HG03575 (cell line): ENCODE measurements around the gene CAPS.
"Not testable (repeated sequence)": the region's sequence is repeated elsewhere in the genome, so short reads cannot be mapped to it uniquely, and the experiment has no call there.

Source experiments
- ATAC-seq: cut with Tn5 transposase; IDR thresholded peaks from one replicate; pipeline ENCODE4 v1.9.1; 2021; ENCODE audit not compliant: unreplicated experiment, insufficient number of reproducible peaks, low FRiP score; ENCODE audit errors: extremely low read depth

CAPS gene

GRCh38 chr19:5913739-5914357 is at the start of gene CAPS:
Gene CAPS, plus strand, starts transcription at chr19:5914254. Its CDS starts 153 bp downstream, at chr19:5914407.
- ATAC-seq: no peak

GRCh38 chr19:5864725-5865486 is 49.1 kb upstream of the CAPS start:
- ATAC-seq: no peak

- ATAC-seq: no peak
These were observed 48.3 kb upstream of the CAPS start for GRCh38 chr19:5865772-5866171.

GRCh38 chr19:5867201-5868136 is 46.6 kb upstream of the CAPS start:
- ATAC-seq: no peak

- no peak for ATAC-seq
These were observed 43.1 kb upstream of the CAPS start for GRCh38 chr19:5870986-5871394.

GRCh38 chr19:5873617-5874199 is 40.3 kb upstream of the CAPS start:
- no peak for ATAC-seq

GRCh38 chr19:5874496-5874895 is 39.6 kb upstream of the CAPS start:
- not testable (repeated sequence) for ATAC-seq

- ATAC-seq: no peak
These were observed 36.6 kb upstream of the CAPS start for GRCh38 chr19:5877427-5877826.

- ATAC-seq: no peak
These were observed 36.2 kb upstream of the CAPS start for GRCh38 chr19:5877882-5878281.

GRCh38 chr19:5880196-5880595 is 33.9 kb upstream of the CAPS start:
- ATAC-seq: no peak

GRCh38 chr19:5880604-5881078 is 33.4 kb upstream of the CAPS start:
- ATAC-seq: no peak

- no peak for ATAC-seq
These were observed 32.3 kb upstream of the CAPS start for GRCh38 chr19:5881543-5882299.

- no peak for ATAC-seq
These were observed 31.6 kb upstream of the CAPS start for GRCh38 chr19:5882421-5882968.

GRCh38 chr19:5883157-5883873 is 30.7 kb upstream of the CAPS start:
- not testable (repeated sequence) for ATAC-seq

GRCh38 chr19:5884065-5884811 is 29.8 kb upstream of the CAPS start:
- not testable (repeated sequence) for ATAC-seq

- ATAC-seq: no peak
These were observed 24.6 kb upstream of the CAPS start for GRCh38 chr19:5889288-5889971.
